B cell (primary cell): ENCODE measurements around the gene AGBL4.

Source experiments
- CTCF ChIP-seq: fragments of 200-600 bp; IDR thresholded peaks from one replicate; pipeline ENCODE4 v1.8.0; 2022; ENCODE audit warnings: antibody characterized with exemption, mild to moderate bottlenecking
- EZH2 ChIP-seq: IDR thresholded peaks from 2 replicates; pipeline ENCODE4 v1.6.1; 2012; ENCODE audit warnings: borderline replicate concordance, low read depth, mild to moderate bottlenecking, moderate library complexity, low read length; ENCODE audit not compliant: insufficient read depth, poor library complexity, severe bottlenecking

GRCh38 chr1:48725341-48726046, 1298.3 kb downstream of the AGBL4 start:
- TF ChIP-seq CTCF (no peak), EZH2 (no peak)
